Ovary (tissue), 3 donors: ENCODE results near the gene CTBP2.

Source experiments
- POLR2A ChIP-seq: fragments of 450-650 bp; IDR thresholded peaks from one replicate; pipeline ENCODE4 v1.6.1; 2017; ENCODE audit warnings: antibody characterized with exemption, mild to moderate bottlenecking, moderate library complexity
- TF ChIP-seq, protein P1 (sequence below), 3 donors: fragments of 450-650 bp in 2 of 3; fragments of 200-600 bp in 1 of 3; IDR thresholded peaks; one replicate each; pipeline versions ENCODE4 v1.5.1 to v1.8.0; 2016 to 2022; ENCODE audit warnings: antibody characterized with exemption in 3 of 3, mild to moderate bottlenecking in 1 of 3
- donor health status: DM: no; HTN: no; CAD: no.

DNA sequence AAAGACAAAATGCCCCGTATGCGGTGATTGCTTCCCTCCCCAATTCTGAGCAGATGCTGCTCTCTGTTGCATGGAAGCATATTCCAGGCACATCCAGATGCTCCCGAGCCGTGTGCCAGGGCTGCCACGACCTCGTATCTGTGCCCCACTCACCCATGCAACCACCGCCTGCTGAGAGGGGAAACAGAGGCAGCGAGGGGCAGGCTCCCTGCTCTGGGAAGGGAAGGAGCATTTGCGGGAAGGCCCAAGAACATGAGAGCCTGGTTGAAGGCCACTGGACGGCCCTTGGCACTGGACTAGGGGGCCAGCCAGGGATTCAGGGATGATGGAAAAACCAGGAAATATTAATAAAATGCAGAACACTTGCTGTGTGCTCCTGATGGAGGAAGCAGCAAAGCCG lies 89.4 kb downstream of the CTBP2 start:
- TF ChIP-seq, protein P1, sequence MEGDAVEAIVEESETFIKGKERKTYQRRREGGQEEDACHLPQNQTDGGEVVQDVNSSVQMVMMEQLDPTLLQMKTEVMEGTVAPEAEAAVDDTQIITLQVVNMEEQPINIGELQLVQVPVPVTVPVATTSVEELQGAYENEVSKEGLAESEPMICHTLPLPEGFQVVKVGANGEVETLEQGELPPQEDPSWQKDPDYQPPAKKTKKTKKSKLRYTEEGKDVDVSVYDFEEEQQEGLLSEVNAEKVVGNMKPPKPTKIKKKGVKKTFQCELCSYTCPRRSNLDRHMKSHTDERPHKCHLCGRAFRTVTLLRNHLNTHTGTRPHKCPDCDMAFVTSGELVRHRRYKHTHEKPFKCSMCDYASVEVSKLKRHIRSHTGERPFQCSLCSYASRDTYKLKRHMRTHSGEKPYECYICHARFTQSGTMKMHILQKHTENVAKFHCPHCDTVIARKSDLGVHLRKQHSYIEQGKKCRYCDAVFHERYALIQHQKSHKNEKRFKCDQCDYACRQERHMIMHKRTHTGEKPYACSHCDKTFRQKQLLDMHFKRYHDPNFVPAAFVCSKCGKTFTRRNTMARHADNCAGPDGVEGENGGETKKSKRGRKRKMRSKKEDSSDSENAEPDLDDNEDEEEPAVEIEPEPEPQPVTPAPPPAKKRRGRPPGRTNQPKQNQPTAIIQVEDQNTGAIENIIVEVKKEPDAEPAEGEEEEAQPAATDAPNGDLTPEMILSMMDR (IDR thresholded peaks at IDR 0.05), result no peak
- TF ChIP-seq POLR2A, result no peak
